ACC112 (cell line): Measurements from ENCODE around the gene SPTBN5.

Experiments used
- H2AFZ ChIP-seq: fragments of 200-600 bp; sonication (generic); one replicate; pipeline ENCODE4 v1.6.0; 2017; ENCODE audit warnings: antibody characterized with exemption, low read length; ENCODE audit not compliant: unreplicated experiment
- H3K27ac ChIP-seq: fragments of 200-600 bp; sonication (generic); 2 replicates; pipeline ENCODE4 v1.5.1; 2014; ENCODE audit warnings: low read depth, mild to moderate bottlenecking, antibody characterized with exemption, low read length, moderate library complexity
- H3K27me3 ChIP-seq: fragments of 200-600 bp; sonication (generic); 2 replicates; pipeline ENCODE4 v1.6.1; 2014; ENCODE audit warnings: mild to moderate bottlenecking, antibody characterized with exemption, low read length, moderate library complexity, mixed read lengths; ENCODE audit not compliant: insufficient read depth
- H3K36me3 ChIP-seq: fragments of 200-600 bp; sonication (generic); 2 replicates; pipeline ENCODE4 v1.6.1; 2016; ENCODE audit warnings: mild to moderate bottlenecking, antibody characterized with exemption, low read length, moderate library complexity, mixed read lengths; ENCODE audit not compliant: insufficient read depth
- H3K4me1 ChIP-seq: fragments of 200-600 bp; sonication (generic); one replicate; pipeline ENCODE4 v1.6.1; 2016; ENCODE audit warnings: low read length, mixed read lengths; ENCODE audit not compliant: insufficient read depth, unreplicated experiment, control insufficient read depth
- H3K4me3 ChIP-seq: fragments of 200-600 bp; sonication (generic); 2 replicates; pipeline ENCODE4 v1.5.1; 2014; ENCODE audit warnings: mild to moderate bottlenecking, low read depth, low read length
- H3K79me2 ChIP-seq: fragments of 200-600 bp; sonication (generic); one replicate; pipeline ENCODE4 v1.6.0; 2016; ENCODE audit warnings: low read length; ENCODE audit not compliant: control insufficient read depth, unreplicated experiment, insufficient read depth

Gene SPTBN5

DNA sequence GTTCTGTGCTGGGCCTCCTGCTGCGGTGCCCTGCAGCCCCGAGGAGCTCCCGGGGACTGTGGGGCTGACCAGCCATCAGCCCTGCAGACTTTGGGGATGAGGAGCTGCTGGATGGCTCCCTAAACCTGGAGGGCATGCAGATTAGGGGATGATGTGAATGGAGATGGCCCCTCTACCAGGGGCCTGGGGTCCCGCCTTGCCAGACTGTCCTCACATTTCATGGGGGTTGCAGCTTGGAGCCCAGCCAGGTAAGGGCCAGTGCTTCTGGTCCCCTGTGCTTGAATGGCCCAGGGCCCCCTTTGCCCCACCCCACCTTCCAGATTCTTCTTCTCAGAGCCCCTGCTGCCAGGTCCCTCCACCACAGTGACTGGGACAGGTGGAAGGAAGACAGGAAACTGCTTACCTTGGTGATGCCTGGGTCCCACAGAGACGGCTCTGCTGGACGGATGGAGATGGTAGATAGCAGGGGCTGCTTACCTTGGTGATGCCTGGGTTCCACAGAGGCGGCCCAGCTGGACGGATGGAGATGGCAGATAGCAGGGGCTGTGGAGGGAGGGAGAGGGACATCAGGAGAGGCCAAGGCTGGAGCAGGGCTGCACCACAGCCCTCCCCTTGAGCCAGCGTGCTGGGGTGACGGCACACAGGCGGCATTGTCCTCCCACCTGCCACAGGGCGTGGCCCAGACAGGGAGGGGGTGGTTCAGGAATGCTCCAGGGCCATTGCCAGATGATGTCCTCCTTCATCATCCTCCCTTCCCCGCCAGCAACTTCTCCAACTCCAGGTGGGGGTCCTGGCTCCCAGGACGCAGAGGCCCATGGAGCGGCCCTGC, at the start of gene SPTBN5:
Gene SPTBN5, minus strand, starts transcription at position 632 of the 829 bp plus-strand sequence. Its CDS starts 556 bp downstream, at position 76.
- Histone ChIP-seq H3K27ac (no peak within 1 kb of the TSS), H2AFZ (no peak within 1 kb of the TSS), H3K79me2 (no peaks in the 10 kb centered on the region), H3K27me3 (no peaks in the 10 kb centered on the region), H3K4me3 (no peak within 1 kb of the TSS), H3K36me3 (no peaks in the 10 kb centered on the region), H3K4me1 (peaks cover 16% of the 10 kb centered on the region)

DNA sequence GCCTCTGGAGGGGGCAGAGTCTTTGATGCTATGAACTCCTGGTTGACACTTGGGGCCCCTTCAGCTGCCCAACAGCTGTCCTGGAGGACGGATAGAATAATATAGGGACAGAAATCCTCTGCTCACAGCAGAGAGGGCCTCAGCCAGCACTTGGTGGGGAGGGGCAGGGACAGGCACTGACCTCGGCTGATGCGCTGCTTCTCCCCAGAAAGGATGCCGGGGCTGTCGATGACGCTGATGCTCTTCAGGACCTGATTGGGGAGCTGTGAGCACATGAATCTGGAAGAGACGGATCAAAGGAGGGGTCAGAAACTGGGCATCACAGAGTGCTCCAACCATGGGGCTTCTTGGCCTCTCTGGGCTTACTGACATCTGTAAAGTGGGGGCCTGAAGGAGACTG, 49.0 kb upstream of the SPTBN5 start:
- Histone ChIP-seq H2AFZ (no peak overlapping the region), H3K27me3 (no peaks in the 10 kb centered on the region), H3K27ac (no peak overlapping the region), H3K79me2 (peaks cover 10% of the 10 kb centered on the region), H3K4me3 (no peak overlapping the region), H3K4me1 (peaks cover 51% of the 10 kb centered on the region), H3K36me3 (peaks cover 4% of the 10 kb centered on the region; the same call in 1 of the 2 replicates)

DNA sequence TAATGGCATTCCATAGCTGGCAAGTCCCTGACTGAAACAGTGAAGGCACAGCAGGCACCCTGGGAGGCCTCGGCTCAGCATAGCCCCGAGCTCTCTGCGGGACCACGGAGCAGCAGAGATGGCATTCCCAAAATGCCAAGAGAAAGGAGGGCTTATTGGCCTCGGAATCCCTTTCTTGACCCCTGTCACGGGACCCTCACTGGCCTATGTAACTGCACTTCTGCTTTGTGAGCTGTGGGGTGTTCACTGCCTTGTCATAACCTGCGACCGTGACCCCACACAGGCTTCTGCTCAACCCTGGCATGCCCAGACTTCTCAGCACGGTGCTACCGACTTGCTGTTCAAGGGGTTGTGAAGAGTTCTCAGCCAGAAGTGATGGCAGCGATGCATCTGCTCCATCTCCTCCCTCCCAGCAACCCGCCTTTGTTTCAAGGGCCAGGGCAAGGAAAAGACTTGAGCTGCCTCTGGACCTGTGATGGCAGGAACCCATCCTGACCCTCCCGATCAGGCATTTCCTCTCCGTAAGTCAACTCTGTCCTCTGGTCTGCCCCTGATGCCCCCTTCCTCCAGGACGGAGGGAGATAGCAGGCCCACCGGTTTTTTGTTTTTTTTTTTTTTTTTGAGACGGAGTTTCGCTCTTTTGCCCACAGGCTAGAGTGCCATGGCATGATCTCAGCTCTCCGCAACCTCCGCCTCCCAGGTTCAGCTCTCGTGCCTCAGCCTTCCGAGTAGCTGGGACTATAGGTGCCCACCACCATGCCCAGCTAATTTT, 48.0 kb upstream of the SPTBN5 start:
- H3K27me3 ChIP-seq: no peaks in the 10 kb centered on the region
- H3K79me2 ChIP-seq: peaks cover 10% of the 10 kb centered on the region
- H2AFZ ChIP-seq: no peak overlapping the region
- H3K4me1 ChIP-seq: peaks cover 51% of the 10 kb centered on the region
- H3K27ac ChIP-seq: 0 out of 2 replicates have a peak overlapping the region, but pooled peaks have one; percentile 39
- peaks cover 4% of the 10 kb centered on the region; the same call in 1 of the 2 replicates for H3K36me3 ChIP-seq
- no peak overlapping the region for H3K4me3 ChIP-seq

DNA sequence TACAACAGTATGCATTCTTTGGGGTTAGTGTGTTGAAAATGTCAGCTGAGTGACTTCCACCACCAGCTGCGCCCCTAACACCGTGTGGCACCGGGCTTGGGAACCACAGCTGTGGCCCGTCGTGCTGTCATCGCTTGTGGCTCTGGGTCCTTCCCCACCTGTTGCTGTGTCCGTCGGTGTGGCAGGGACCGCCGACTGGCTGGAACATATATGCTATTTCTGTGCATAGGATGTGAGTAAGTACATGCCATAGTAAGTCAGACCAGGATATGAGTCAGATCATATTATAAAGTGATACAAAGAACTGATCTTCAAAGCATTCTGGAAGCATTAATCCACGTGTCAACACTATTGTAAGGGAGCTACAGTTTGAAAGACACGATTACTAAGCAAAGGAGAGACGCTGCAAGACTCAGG, 46.6 kb upstream of the SPTBN5 start:
- peaks cover 59% of the 10 kb centered on the region for H3K4me1 ChIP-seq
- peaks cover 8% of the 10 kb centered on the region for H3K36me3 ChIP-seq
- H3K27me3 ChIP-seq: no peaks in the 10 kb centered on the region
- peaks cover 10% of the 10 kb centered on the region for H3K79me2 ChIP-seq
- peak overlapping the region; percentile 39 for H3K27ac ChIP-seq
- peak overlapping the region; percentile 0; the same call in 1 of the 2 replicates for H3K4me3 ChIP-seq
- H2AFZ ChIP-seq: no peak overlapping the region

DNA sequence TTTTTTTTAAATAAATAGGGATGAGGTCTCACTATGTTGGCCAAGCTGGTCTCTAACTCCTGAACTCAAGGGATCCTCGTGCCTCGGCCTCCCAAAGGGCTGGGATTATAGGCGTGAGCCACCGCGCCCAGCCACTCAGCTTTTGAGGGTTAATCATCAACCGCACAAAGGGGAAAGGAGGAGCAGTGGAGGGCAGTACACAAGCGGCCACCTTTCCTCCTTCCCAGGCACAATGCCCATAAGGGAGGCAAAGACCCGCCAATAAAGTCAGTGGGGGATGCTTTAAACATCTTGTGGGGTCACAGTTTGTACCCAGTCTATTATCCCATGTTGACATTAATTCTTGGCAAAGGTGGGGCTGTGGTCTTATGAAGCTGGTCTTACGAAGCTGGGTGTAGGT, 46.1 kb upstream of the SPTBN5 start:
- Histone ChIP-seq H3K27ac (no peak overlapping the region), H3K27me3 (no peaks in the 10 kb centered on the region), H3K36me3 (peaks cover 8% of the 10 kb centered on the region), H3K4me3 (no peak overlapping the region), H3K79me2 (peaks cover 10% of the 10 kb centered on the region), H2AFZ (no peak overlapping the region), H3K4me1 (peaks cover 57% of the 10 kb centered on the region)

DNA sequence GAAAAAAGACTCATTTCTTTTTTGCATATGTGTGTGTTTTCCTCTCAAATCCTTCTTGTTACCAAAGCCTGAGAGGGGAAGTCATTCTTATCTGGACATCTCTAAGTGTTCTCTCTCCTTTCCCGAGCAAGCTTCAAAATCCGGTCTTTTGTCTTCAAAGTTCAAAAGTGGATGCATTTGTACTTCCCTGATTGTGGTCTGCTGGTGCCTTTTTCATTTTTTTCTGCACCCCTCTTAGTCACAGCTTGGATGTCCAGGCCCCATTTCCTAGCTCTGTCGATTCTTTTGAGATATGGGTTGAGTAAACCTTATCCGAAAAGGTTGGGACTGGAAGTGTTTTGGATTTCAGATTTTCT, 43.7 kb upstream of the SPTBN5 start:
- Histone ChIP-seq H3K27ac (no peak overlapping the region), H3K4me3 (no peak overlapping the region), H3K36me3 (peaks cover 8% of the 10 kb centered on the region), H3K79me2 (peaks cover 5% of the 10 kb centered on the region), H2AFZ (no peak overlapping the region), H3K27me3 (no peaks in the 10 kb centered on the region), H3K4me1 (peaks cover 52% of the 10 kb centered on the region)

DNA sequence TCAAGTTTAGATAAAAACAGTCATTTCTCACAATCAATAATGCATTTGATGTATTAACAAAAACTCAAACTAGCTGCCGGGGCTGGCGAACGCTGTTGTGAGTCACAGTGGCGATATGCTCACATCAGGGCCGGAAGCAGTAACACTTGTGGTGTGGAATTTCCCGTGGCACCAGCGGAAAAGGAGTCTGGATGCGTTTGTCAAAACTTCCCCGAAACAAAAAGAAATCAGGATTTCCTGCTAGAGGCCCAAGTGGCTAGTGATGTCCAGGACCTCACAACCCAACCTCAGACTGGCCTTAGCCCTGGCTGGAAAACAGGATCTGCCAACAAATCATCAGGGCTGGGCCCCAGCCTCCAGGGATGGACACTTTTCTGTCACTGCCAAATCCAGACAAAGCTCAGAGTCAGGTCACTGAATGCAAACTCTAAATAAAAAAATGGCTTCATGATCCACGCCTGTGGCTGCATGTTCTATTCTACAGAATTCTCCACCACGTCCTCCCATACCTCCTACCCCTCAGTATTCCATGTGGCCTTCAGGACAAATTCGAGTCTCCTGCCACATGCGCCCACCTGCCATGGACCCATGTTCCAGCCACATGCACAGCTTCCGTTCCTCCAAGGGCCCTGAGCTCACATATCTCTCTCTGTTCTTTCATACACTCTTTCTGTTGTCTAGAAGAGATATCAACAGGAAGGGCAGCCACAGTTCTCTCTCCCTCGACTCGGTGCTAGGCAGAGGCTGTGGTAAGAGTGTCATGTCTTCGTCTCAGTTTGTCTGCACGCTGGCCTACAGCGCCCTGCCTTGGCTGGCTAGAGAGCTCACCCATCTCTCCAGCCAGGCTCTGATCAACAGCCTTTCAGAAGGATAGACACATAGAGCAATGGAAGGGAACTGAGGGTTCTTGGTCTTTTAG, 43.1 kb upstream of the SPTBN5 start:
- no peak overlapping the region for H3K4me3 ChIP-seq
- H3K79me2 ChIP-seq: peaks cover 5% of the 10 kb centered on the region
- peak overlapping the region; percentile 72 for H3K27ac ChIP-seq
- peaks cover 12% of the 10 kb centered on the region for H3K36me3 ChIP-seq
- H3K4me1 ChIP-seq: peaks cover 52% of the 10 kb centered on the region
- H2AFZ ChIP-seq: no peak overlapping the region
- no peaks in the 10 kb centered on the region for H3K27me3 ChIP-seq

DNA sequence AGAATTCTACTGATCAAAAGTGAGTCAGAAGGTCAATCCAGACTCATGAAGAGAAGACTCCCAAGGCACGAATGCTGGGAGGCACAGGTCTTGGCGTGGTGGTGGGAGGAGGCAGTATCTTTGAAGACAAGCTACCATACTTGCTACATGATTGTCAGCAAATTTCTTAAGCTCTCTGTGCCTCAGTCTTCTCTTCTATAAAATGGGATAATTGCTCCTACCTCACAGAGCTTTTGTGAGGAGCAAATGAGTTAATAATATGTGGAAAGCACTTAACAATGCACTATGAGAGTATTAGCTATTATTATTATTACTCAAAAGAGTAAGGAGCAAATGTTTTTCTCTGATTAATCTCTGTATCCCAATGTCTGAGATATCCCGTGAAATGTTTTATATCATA, 42.3 kb upstream of the SPTBN5 start:
- H3K27me3 ChIP-seq: no peaks in the 10 kb centered on the region

DNA sequence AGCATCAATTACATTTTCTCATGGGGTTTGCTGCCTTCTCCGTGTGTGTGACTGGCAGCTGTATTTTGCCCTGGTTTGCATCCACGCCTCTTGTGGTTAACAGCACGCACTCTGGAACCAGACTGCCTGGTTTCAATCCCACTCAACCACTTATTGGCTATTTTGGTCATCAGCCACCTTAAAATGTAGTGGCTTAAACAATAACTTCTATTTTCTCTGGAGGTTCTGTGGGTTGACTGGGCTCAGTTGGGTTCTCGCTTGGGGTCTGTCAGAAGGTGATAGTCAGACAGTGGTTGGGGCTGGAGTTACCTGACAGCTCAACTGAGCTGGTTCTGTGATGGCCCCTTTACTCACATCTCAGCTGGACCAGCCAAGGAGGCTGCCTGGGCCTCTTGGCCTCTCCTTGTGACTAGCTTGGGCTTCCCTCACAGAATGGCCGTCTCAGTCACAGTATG, 41.7 kb upstream of the SPTBN5 start:
- Histone ChIP-seq H3K79me2 (peaks cover 5% of the 10 kb centered on the region), H3K27ac (no peak overlapping the region), H3K4me1 (peaks cover 47% of the 10 kb centered on the region), H3K36me3 (peaks cover 13% of the 10 kb centered on the region), H2AFZ (no peak overlapping the region), H3K4me3 (no peak overlapping the region), H3K27me3 (no peaks in the 10 kb centered on the region)

More for the DNA sequence above, 42.3 kb upstream of the SPTBN5 start:
- Histone ChIP-seq H2AFZ (no peak overlapping the region), H3K79me2 (peaks cover 5% of the 10 kb centered on the region), H3K4me1 (peaks cover 48% of the 10 kb centered on the region), H3K4me3 (no peak overlapping the region), H3K36me3 (peaks cover 13% of the 10 kb centered on the region), H3K27ac (no peak overlapping the region; the same call in 1 of the 2 replicates)

DNA sequence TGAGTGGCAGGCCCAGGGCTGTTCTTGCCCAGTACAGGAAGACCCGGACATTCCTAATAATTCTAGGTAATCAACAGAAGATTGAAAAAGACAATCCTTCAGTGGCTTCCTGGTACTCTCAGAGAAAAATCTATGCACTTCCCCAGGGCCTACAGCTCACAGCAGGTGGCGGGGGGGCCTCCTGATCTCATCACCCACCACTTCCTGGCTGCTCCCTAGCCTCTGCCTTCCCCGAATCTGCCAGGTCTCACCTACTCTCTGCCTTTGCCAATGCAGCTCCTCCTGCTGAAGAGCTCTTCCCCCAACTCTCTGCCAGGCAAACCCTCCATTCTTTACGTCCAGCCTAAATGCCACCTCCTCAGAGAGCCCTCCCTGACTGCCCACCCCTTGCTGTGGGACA, 41.0 kb upstream of the SPTBN5 start:
- Histone ChIP-seq H3K4me1 (peaks cover 47% of the 10 kb centered on the region), H3K27me3 (no peaks in the 10 kb centered on the region), H3K36me3 (peaks cover 8% of the 10 kb centered on the region; the same call in 1 of the 2 replicates), H3K27ac (no peak overlapping the region), H3K4me3 (no peak overlapping the region), H3K79me2 (peaks cover 5% of the 10 kb centered on the region), H2AFZ (no peak overlapping the region)
